VCaP (cell line): Measurements from ENCODE around the gene DAZAP1.
A peak's percentile ranks its signal among the peaks of the same experiment; 100 is the strongest.

Source experiments
- H3K27ac ChIP-seq: fragments of 450-650 bp; 2 replicates; pipeline ENCODE4 v1.5.1; 2017
- CTCF ChIP-seq: fragments of 450-650 bp; conservative IDR thresholded peaks from 2 replicates; pipeline ENCODE4 v1.5.1; 2017; ENCODE audit warnings: mild to moderate bottlenecking, moderate library complexity

DAZAP1 gene

GRCh38 chr19:1379126-1379905 is 28.1 kb upstream of the DAZAP1 start:
- no peak for TF ChIP-seq CTCF
- no peak overlapping the region for H3K27ac ChIP-seq

GRCh38 chr19:1379961-1380489 is 27.4 kb upstream of the DAZAP1 start:
- no peak overlapping the region for H3K27ac ChIP-seq

GRCh38 chr19:1382250-1382649 is 25.1 kb upstream of the DAZAP1 start:
- no peak overlapping the region for H3K27ac ChIP-seq
- TF ChIP-seq CTCF = no peak

More at GRCh38 chr19:1379961-1380489, 27.4 kb upstream of the DAZAP1 start:
- TF ChIP-seq CTCF = no peak

GRCh38 chr19:1383017-1383311 is 24.4 kb upstream of the DAZAP1 start:
- no peak for TF ChIP-seq CTCF
- H3K27ac ChIP-seq = no peak overlapping the region

- TF ChIP-seq CTCF = no peak
- peak within 1 kb of the TSS; percentile 91 for H3K27ac ChIP-seq
These were observed 23.9 kb upstream of the DAZAP1 start, which contains the start of gene NDUFS7 for GRCh38 chr19:1383312-1384084. NDUFS7 (plus strand) TSS chr19:1383907; CDS start chr19:1383927, 20 bp downstream.

- peak overlapping the region; percentile 91 for H3K27ac ChIP-seq
- no peak for TF ChIP-seq CTCF
These were observed 23.3 kb upstream of the DAZAP1 start for GRCh38 chr19:1384085-1384462.

GRCh38 chr19:1384478-1385110 is 22.8 kb upstream of the DAZAP1 start:
- TF ChIP-seq CTCF = no peak
- peak overlapping the region; percentile 91 for H3K27ac ChIP-seq
